ENCODE data around the gene NFIA.

Gene NFIA

GRCh38 chr1:61169634-61170033 lies 87.3 kb downstream of the NFIA start:
- Histone ChIP-seq H3K27me3 (ENCODE audit: control insufficient read depth, insufficient read depth, low read length, poor library complexity, severe bottlenecking) (no peaks in the 10 kb centered on the region), H3K4me1 (ENCODE audit: control insufficient read depth, insufficient read depth, low read length) (no peaks in the 10 kb centered on the region), H3K27ac (ENCODE audit: insufficient read depth, low read depth, low read length, poor library complexity, severe bottlenecking) (no peak overlapping the region), H3K9me3 (ENCODE audit: control insufficient read depth, low read length) (no peaks in the 10 kb centered on the region), H3K36me3 (ENCODE audit: control insufficient read depth, insufficient read depth, low read length) (no peaks in the 10 kb centered on the region), H3K4me3 (ENCODE audit: insufficient read depth, low read depth, low read length) (no peak overlapping the region)
- WGBS, 2 experiments, result 93 to 98% methylated on average over 3 of the region's 3 CpGs

GRCh38 chr1:61170328-61171238 lies 88.2 kb downstream of the NFIA start:
- Histone ChIP-seq H3K4me1 (ENCODE audit: control insufficient read depth, insufficient read depth, low read length) (no peaks in the 10 kb centered on the region), H3K9me3 (ENCODE audit: control insufficient read depth, low read length) (no peaks in the 10 kb centered on the region), H3K27ac (ENCODE audit: insufficient read depth, low read depth, low read length, poor library complexity, severe bottlenecking) (no peak overlapping the region), H3K27me3 (ENCODE audit: control insufficient read depth, insufficient read depth, low read length, poor library complexity, severe bottlenecking) (no peaks in the 10 kb centered on the region), H3K36me3 (ENCODE audit: control insufficient read depth, insufficient read depth, low read length) (no peaks in the 10 kb centered on the region), H3K4me3 (ENCODE audit: insufficient read depth, low read depth, low read length) (no peak overlapping the region)
- WGBS, 2 experiments, result 85 to 94% methylated on average over 6 of the region's 6 CpGs

- Histone ChIP-seq H3K36me3 (ENCODE audit: control insufficient read depth, insufficient read depth, low read length) (no peaks in the 10 kb centered on the region), H3K4me3 (ENCODE audit: insufficient read depth, low read depth, low read length) (no peak overlapping the region), H3K27me3 (ENCODE audit: control insufficient read depth, insufficient read depth, low read length, poor library complexity, severe bottlenecking) (no peaks in the 10 kb centered on the region), H3K27ac (ENCODE audit: insufficient read depth, low read depth, low read length, poor library complexity, severe bottlenecking) (no peak overlapping the region), H3K4me1 (ENCODE audit: control insufficient read depth, insufficient read depth, low read length) (no peaks in the 10 kb centered on the region), H3K9me3 (ENCODE audit: control insufficient read depth, low read length) (no peaks in the 10 kb centered on the region)
- 71 to 95% methylated on average over 1 of the region's 2 CpGs for WGBS, 2 experiments
These were observed 89.0 kb downstream of the NFIA start for GRCh38 chr1:61171346-61171745.

GRCh38 chr1:61171974-61172373 lies 89.6 kb downstream of the NFIA start:
- no peaks in the 10 kb centered on the region for H3K36me3 ChIP-seq (ENCODE audit: control insufficient read depth, insufficient read depth, low read length)
- no peak overlapping the region for H3K4me3 ChIP-seq (ENCODE audit: insufficient read depth, low read depth, low read length)
- no peak overlapping the region for H3K27ac ChIP-seq (ENCODE audit: insufficient read depth, low read depth, low read length, poor library complexity, severe bottlenecking)
- no peaks in the 10 kb centered on the region for H3K4me1 ChIP-seq (ENCODE audit: control insufficient read depth, insufficient read depth, low read length)
- no peaks in the 10 kb centered on the region for H3K27me3 ChIP-seq (ENCODE audit: control insufficient read depth, insufficient read depth, low read length, poor library complexity, severe bottlenecking)
- WGBS, 2 experiments, result 89 to 93% methylated on average over 4 of the region's 4 CpGs
- H3K9me3 ChIP-seq (ENCODE audit: control insufficient read depth, low read length), result no peaks in the 10 kb centered on the region

GRCh38 chr1:61173118-61173517 lies 90.8 kb downstream of the NFIA start:
- Histone ChIP-seq H3K27me3 (ENCODE audit: control insufficient read depth, insufficient read depth, low read length, poor library complexity, severe bottlenecking) (no peaks in the 10 kb centered on the region), H3K36me3 (ENCODE audit: control insufficient read depth, insufficient read depth, low read length) (no peaks in the 10 kb centered on the region), H3K4me3 (ENCODE audit: insufficient read depth, low read depth, low read length) (no peak overlapping the region), H3K4me1 (ENCODE audit: control insufficient read depth, insufficient read depth, low read length) (no peaks in the 10 kb centered on the region), H3K9me3 (ENCODE audit: control insufficient read depth, low read length) (no peaks in the 10 kb centered on the region), H3K27ac (ENCODE audit: insufficient read depth, low read depth, low read length, poor library complexity, severe bottlenecking) (no peak overlapping the region)
- 90 to 96% methylated on average over 6 of the region's 6 CpGs for WGBS, 2 experiments

- Histone ChIP-seq H3K27me3 (ENCODE audit: control insufficient read depth, insufficient read depth, low read length, poor library complexity, severe bottlenecking) (no peaks in the 10 kb centered on the region), H3K9me3 (ENCODE audit: control insufficient read depth, low read length) (no peaks in the 10 kb centered on the region), H3K4me3 (ENCODE audit: insufficient read depth, low read depth, low read length) (no peak overlapping the region), H3K4me1 (ENCODE audit: control insufficient read depth, insufficient read depth, low read length) (no peaks in the 10 kb centered on the region), H3K27ac (ENCODE audit: insufficient read depth, low read depth, low read length, poor library complexity, severe bottlenecking) (no peak overlapping the region), H3K36me3 (ENCODE audit: control insufficient read depth, insufficient read depth, low read length) (no peaks in the 10 kb centered on the region)
- 78% methylated on average over 5 of the region's 5 CpGs for WGBS, 2 experiments
These were observed 91.9 kb downstream of the NFIA start for GRCh38 chr1:61174060-61174795.

- H3K4me3 ChIP-seq (ENCODE audit: insufficient read depth, low read depth, low read length), result no peak overlapping the region
- H3K36me3 ChIP-seq (ENCODE audit: control insufficient read depth, insufficient read depth, low read length), result no peaks in the 10 kb centered on the region
- 90 to 92% methylated on average over 4 of the region's 6 CpGs for WGBS, 2 experiments
These were observed 93.6 kb downstream of the NFIA start for GRCh38 chr1:61175976-61176375.

GRCh38 chr1:61181067-61182038 lies 99.0 kb downstream of the NFIA start:
- Histone ChIP-seq H3K27ac (ENCODE audit: insufficient read depth, low read depth, low read length, poor library complexity, severe bottlenecking) (no peak overlapping the region), H3K9me3 (ENCODE audit: control insufficient read depth, low read length) (no peaks in the 10 kb centered on the region), H3K27me3 (ENCODE audit: control insufficient read depth, insufficient read depth, low read length, poor library complexity, severe bottlenecking) (no peaks in the 10 kb centered on the region), H3K36me3 (ENCODE audit: control insufficient read depth, insufficient read depth, low read length) (no peaks in the 10 kb centered on the region), H3K4me1 (ENCODE audit: control insufficient read depth, insufficient read depth, low read length) (no peaks in the 10 kb centered on the region), H3K4me3 (ENCODE audit: insufficient read depth, low read depth, low read length) (no peak overlapping the region)
- WGBS, 2 experiments, result 97 to 100% methylated on average over 1 of the region's 1 CpG

More at GRCh38 chr1:61175976-61176375, 93.6 kb downstream of the NFIA start:
- Histone ChIP-seq H3K4me1 (ENCODE audit: control insufficient read depth, insufficient read depth, low read length) (no peaks in the 10 kb centered on the region), H3K27ac (ENCODE audit: insufficient read depth, low read depth, low read length, poor library complexity, severe bottlenecking) (peak overlapping the region; percentile 8), H3K27me3 (ENCODE audit: control insufficient read depth, insufficient read depth, low read length, poor library complexity, severe bottlenecking) (no peaks in the 10 kb centered on the region), H3K9me3 (ENCODE audit: control insufficient read depth, low read length) (no peaks in the 10 kb centered on the region)

GRCh38 chr1:61182049-61182448 lies 99.7 kb downstream of the NFIA start:
- Histone ChIP-seq H3K9me3 (ENCODE audit: control insufficient read depth, low read length) (no peaks in the 10 kb centered on the region), H3K27ac (ENCODE audit: insufficient read depth, low read depth, low read length, poor library complexity, severe bottlenecking) (no peak overlapping the region), H3K4me1 (ENCODE audit: control insufficient read depth, insufficient read depth, low read length) (no peaks in the 10 kb centered on the region), H3K27me3 (ENCODE audit: control insufficient read depth, insufficient read depth, low read length, poor library complexity, severe bottlenecking) (no peaks in the 10 kb centered on the region), H3K4me3 (ENCODE audit: insufficient read depth, low read depth, low read length) (no peak overlapping the region), H3K36me3 (ENCODE audit: control insufficient read depth, insufficient read depth, low read length) (no peaks in the 10 kb centered on the region)
- WGBS, 2 experiments, result 89 to 98% methylated on average over 2 of the region's 2 CpGs

All from ectodermal cell (in vitro differentiated cells).